ENCODE measurements around the gene LENG9.
"Not testable (repeated sequence)": the region's sequence is repeated elsewhere in the genome, so short reads cannot be mapped to it uniquely, and the experiment has no call there.

LENG9 gene

DNA sequence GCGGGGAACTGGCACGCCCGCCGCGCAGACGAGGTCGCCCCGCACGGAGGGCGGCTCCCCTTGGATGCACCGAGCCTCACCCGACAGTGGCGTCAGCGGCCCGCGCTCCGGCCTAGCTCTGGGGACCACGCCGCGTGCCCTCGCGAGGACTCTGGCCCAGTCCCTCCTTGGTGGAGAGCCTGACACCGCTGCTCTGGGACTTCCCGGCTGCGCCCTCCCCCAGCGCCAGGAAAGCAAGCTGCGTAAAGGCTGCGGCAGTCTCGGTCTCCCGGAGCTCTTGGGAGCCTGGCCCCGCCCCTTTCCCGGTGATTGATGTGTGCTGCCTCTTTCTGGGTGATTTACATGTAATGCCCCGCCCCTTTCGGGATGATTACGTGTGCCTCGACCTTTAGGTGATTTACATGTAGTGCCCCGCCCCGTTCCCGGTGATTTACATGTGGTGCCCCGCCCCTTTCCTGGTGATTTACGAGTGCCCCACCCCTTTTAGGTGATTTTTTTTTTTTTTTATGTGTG is at the start of gene LENG9:
TSS of gene LENG9 (minus strand) at position 248 of the 513 bp plus-strand sequence. CDS start 252 bp downstream, outside the sequence.
- peak; percentile 68 for DNase-seq

GRCh38 chr19:54509200-54509940 is 45.8 kb upstream of the LENG9 start:
- not testable (repeated sequence) for DNase-seq

GRCh38 chr19:54508487-54508886 is 44.9 kb upstream of the LENG9 start:
- not testable (repeated sequence) for DNase-seq

- no peak for DNase-seq
These were observed 44.2 kb upstream of the LENG9 start for GRCh38 chr19:54507824-54508223.

DNA sequence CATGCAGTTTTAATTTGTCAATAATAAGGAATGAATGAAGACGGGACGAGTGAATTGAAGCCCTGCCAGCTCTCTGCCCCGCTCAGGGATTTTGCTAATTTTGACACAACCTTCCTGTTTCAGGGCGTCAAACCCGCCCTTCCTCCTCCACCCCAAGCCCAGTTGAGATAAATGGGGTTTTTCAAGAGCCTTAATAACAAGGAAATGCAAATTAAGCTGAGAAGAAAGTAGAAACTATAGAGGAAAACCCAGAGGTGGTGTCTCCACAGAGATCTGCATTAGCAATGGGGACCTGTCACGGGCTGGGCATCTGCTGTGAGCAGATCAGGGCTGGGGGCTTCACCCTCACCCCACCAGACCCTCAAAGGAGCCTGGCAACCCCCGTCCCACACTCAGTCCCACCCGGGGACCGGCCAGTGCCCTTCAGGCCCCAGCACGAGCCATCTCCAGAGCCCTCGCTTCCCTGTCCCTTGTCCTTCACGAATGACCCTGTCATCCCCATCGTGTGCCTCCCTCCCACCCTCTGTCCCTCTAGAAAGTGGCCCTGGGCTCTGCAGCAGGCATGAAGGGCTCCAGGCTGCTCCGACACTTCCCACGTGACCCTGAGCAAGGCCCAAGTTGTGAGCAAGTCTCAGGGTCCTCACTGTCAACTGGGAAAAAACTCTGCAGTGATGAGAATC is 43.6 kb upstream of the LENG9 start:
- not testable (repeated sequence) for DNase-seq

DNA sequence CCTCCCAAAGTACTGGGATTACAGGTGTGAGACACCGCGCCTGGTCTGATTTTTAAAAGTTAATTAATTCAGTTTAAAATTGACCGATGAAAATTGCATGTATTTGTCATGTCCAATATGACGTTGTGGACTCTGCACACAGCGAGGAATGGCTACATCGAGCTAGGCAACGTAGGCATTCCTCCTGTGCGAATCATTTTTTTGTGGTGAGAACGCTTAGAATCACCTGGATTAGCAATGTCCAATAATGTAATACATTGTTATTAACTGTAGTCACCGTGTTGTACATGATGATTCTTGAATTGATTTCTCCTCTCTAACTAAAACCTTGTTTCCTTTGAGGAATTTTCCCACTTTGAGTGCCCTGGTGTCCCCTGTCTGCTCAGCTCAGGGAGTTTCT is 42.5 kb upstream of the LENG9 start:
- no peak for DNase-seq

DNA sequence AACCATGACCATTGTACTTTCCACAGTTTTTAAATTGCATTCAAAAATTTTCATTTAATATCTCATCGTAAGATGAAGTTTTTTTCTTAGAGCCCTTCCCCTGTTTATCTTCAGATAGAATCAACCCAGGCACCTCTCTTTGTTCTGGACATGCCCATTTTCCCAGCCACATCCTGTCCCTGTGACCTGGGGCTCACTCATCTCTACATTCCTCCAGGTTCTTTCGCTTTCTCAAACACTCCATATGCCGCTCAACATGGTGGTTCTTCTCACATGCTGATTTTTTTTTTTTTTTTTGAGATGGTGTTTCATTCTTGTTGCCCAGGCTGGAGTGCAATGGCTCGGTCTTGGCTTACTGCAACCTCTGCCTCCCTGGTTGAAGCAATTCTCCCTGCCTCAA is 42.0 kb upstream of the LENG9 start:
- not testable (repeated sequence) for DNase-seq

GRCh38 chr19:54502518-54503048 is 39.0 kb upstream of the LENG9 start, which contains the start of gene LAIR2:
LAIR2 (plus strand) TSS chr19:54502831; CDS start chr19:54502919, 88 bp downstream.
- DNase-seq, result no peak

- DNase-seq, result not testable (repeated sequence)
These were observed 34.8 kb upstream of the LENG9 start for GRCh38 chr19:54498451-54498772.

- not testable (repeated sequence) for DNase-seq
These were observed 34.3 kb upstream of the LENG9 start for GRCh38 chr19:54497747-54498450.

GRCh38 chr19:54495284-54495683 is 31.7 kb upstream of the LENG9 start:
- DNase-seq, result not testable (repeated sequence)

DNA sequence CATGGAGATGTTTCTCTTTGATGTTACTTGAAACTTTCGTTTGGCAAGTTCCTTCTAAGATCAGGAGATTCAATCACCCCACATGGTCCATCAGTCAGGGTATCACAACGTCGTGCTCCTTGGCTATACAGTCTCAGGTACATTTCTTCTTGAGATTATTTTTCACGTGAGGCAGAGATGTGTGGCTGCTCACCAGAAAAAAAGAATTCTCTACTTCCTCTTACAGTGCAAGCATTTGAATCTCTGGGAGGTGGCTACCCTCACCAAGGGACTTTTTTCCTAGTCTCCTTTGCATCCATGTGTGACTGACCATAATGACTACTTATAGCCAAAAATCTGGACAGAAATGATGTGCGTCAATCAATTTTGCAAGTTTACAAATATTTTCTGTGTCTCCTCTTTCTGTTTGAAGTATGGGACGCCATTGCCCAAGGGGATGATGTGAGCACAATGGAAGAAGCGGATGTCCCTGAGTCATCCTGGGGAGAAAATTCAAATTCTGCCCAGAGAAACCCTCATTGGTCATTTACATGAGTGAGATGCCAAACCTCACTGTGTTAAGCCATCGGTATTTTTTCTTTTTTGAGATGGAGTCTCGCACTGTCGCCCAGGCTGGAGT is 30.5 kb upstream of the LENG9 start:
- DNase-seq, result no peak

GRCh38 chr19:54493056-54493455 is 29.5 kb upstream of the LENG9 start:
- not testable (repeated sequence) for DNase-seq

DNA sequence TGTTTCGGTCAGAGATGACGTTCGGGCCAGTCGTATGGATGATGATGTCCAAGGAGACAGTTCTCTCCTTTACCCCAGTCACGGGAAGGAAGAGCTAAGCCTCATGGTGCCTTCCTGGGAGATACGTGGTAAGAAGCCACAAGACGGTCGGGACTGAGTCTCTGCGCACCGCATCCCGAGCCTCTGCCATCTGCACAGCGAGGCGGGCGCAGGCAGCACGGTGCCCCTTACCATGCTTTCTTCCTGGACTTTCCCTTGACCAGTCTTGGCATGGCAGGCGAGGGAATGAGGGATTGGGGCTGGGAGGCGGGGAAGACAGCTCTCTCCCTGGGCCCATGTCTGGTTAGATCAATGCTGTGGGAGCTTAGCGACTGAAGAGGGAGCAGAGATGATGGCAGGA is 29.0 kb upstream of the LENG9 start:
- no peak for DNase-seq

GRCh38 chr19:54489766-54490165 is 26.2 kb upstream of the LENG9 start:
- DNase-seq, result no peak

- no peak for DNase-seq
These were observed 25.8 kb upstream of the LENG9 start for GRCh38 chr19:54489341-54489740.

GRCh38 chr19:54485851-54486250 is 22.3 kb upstream of the LENG9 start:
- DNase-seq, result no peak

DNA sequence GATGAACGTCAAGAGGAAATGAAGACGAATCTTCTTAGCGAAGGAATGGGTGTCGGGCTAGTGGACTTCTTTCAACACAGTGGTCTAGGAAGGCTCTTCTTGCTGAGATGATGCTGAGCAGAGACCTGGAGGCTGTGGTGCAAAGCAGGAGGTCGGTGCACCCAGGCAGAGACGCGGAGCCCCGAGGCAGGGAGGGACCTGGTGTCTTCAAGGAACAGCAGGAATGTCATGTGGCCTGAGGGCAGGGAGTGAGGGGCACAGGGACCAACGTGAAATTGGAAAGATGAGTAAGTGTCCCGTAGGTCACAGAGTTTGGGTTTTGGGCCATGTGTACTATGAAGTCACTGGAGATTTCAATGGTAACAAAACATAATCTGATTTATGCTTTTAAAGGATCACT is 20.9 kb upstream of the LENG9 start:
- DNase-seq, result no peak

DNA sequence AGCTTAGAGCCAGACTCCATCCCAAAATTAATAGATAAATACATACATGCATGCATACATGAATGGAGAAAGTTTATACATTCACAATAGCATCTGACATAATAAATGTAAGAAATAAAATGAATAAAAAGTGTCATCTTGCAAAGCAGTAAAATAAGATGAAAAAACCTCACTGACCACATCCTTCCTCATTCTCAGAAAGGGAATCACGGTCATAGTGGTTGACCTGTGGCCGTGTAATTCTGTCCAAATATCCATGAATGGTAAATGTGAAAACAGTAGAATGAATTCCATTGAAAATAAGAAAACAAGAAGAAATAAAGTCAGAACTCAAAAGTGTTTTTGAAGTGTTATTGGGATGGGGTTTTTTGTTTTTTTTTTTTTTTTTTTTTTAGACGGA is 19.3 kb upstream of the LENG9 start:
- DNase-seq, result no peak

DNA sequence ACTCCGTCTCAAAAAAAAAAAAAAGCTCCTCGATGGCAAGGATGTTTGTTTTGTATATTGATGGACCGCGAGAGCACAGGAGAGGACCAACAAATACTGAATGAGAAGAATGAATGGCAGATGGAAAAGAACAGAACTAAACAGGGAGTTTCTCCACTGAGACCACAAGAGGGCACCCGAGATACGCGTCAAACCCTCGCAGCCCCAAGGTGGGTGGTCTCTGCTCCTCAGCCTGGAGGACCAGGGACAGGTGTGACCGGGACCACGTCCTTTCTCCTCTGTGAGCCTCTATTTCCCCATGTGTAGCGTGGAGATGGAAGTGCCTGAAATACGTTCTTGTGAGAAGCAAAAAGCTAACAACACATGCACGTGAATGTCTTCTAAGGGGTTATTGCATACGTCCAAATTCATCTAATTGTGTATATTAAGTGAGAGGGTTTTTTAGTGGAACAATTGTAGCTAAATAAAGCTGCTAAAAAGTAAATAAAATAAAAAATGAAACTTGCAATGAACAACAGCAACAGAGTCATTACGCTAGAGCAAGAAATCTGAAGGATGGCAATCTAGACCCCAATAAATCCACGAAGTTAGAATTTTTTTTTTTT is 17.9 kb upstream of the LENG9 start:
- peak; percentile 60 for DNase-seq

DNA sequence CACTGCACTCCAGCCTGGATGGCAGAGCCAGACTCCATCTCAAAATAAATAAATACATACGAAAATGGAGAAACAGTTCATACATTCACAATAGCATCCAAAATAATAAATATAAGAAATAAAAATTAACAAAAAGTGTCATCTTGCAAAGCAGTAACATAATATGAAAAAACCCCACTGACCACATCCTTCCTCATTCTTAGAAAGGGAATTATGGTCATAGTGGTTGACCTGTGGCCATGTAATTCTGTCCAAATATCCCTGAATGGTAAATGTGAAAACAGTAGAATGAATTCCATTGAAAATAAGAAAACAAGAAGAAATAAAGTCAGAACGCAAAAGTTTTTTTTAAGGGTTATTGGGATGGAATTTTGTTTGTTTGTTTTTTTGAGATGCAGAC is 16.5 kb upstream of the LENG9 start:
- no peak for DNase-seq

GRCh38 chr19:54478677-54479266 is 15.2 kb upstream of the LENG9 start:
- DNase-seq, result peak; percentile 12
